Liver (tissue), 9 donors: ENCODE measurements around the gene SHB. TPM values are rescaled to one million over a fixed set of nuclear protein-coding genes. Genes with fewer than 3 reads are reported as not detected.

Experiments used
- DNase-seq: peaks from one replicate; pipeline ENCODE4 v3.0.0-alpha.2; 2017; ENCODE audit warnings: low spot score
- H3K27ac ChIP-seq, 2 donors: one replicate each; pipeline ENCODE4 v1.7.0; 2013; ENCODE audit warnings: inconsistent platforms in 2 of 2, low read length in 2 of 2, control low read depth in 1 of 2, low read depth in 1 of 2, mild to moderate bottlenecking in 1 of 2
- H3K27me3 ChIP-seq, 4 donors: one replicate each; pipeline versions ENCODE4 v1.6.1 to v1.7.0; 2013; ENCODE audit warnings: low read length in 3 of 4, inconsistent platforms in 1 of 4, mild to moderate bottlenecking in 1 of 4, moderate library complexity in 1 of 4; ENCODE audit not compliant: control insufficient read depth in 4 of 4, insufficient read depth in 4 of 4
- H3K36me3 ChIP-seq, 4 donors: one replicate each; pipeline versions ENCODE4 v1.6.1 to v1.7.0; 2013; ENCODE audit warnings: low read length in 3 of 4, mild to moderate bottlenecking in 3 of 4, low read depth in 1 of 4, moderate library complexity in 1 of 4; ENCODE audit not compliant: control insufficient read depth in 4 of 4, insufficient read depth in 3 of 4
- H3K4me1 ChIP-seq, 4 donors: one replicate each; pipeline versions ENCODE4 v1.6.1 to v1.7.0; 2013; ENCODE audit warnings: low read length in 3 of 4, mild to moderate bottlenecking in 3 of 4, moderate library complexity in 1 of 4; ENCODE audit not compliant: control insufficient read depth in 4 of 4, insufficient read depth in 4 of 4
- H3K4me3 ChIP-seq, 3 donors: one replicate each; pipeline versions ENCODE4 v1.6.1 to v1.7.0; 2013; ENCODE audit warnings: low read length in 3 of 3, control low read depth in 1 of 3, low read depth in 1 of 3, mild to moderate bottlenecking in 1 of 3
- H3K9ac ChIP-seq, 2 donors: one replicate each; pipeline ENCODE4 v1.7.0; 2013; ENCODE audit warnings: low read length in 2 of 2, mild to moderate bottlenecking in 2 of 2, moderate library complexity in 2 of 2, control low read depth in 1 of 2, low read depth in 1 of 2
- H3K9me3 ChIP-seq, 4 donors: one replicate each; pipeline versions ENCODE4 v1.6.1 to v1.7.0; 2013; ENCODE audit warnings: low read length in 3 of 4; ENCODE audit not compliant: control insufficient read depth in 4 of 4
- ATF3 ChIP-seq: IDR thresholded peaks from 2 replicates; pipeline ENCODE4 v1.6.1; 2016; ENCODE audit warnings: antibody characterized with exemption
- CTCF ChIP-seq: fragments of 150-350 bp; IDR thresholded peaks from 2 replicates; pipeline ENCODE4 v1.5.1; 2017; ENCODE audit warnings: improper control_type of control experiment, low read depth, low read length; ENCODE audit not compliant: missing input control
- EGR1 ChIP-seq, 2 donors: IDR thresholded peaks; 2 replicates each; pipeline ENCODE4 v1.6.1; 2016 to 2018; ENCODE audit warnings: antibody characterized with exemption in 2 of 2, low read depth in 2 of 2
- FOXA1 ChIP-seq: IDR thresholded peaks from 2 replicates; pipeline ENCODE4 v1.6.1; 2016; ENCODE audit warnings: antibody characterized with exemption
- GABPA ChIP-seq, 2 donors: IDR thresholded peaks in 1 of 2; conservative IDR thresholded peaks in 1 of 2; 2 replicates each; pipeline ENCODE4 v1.6.1; 2016; ENCODE audit warnings: antibody characterized with exemption in 2 of 2, mild to moderate bottlenecking in 1 of 2, moderate library complexity in 1 of 2
- HNF4A ChIP-seq, 2 donors: conservative IDR thresholded peaks; 2 replicates each; pipeline ENCODE4 v1.6.1; 2016; ENCODE audit warnings: antibody characterized with exemption in 2 of 2, mild to moderate bottlenecking in 2 of 2
- HNF4G ChIP-seq: IDR thresholded peaks from 2 replicates; pipeline ENCODE4 v1.6.1; 2016; ENCODE audit warnings: antibody characterized with exemption
- JUND ChIP-seq, 2 donors: IDR thresholded peaks; 2 replicates each; pipeline ENCODE4 v1.6.1; 2016; ENCODE audit warnings: antibody characterized with exemption in 2 of 2
- MAX ChIP-seq: IDR thresholded peaks from 2 replicates; pipeline ENCODE4 v1.6.1; 2016; ENCODE audit warnings: antibody characterized with exemption
- NR2F2 ChIP-seq: IDR thresholded peaks from 2 replicates; pipeline ENCODE4 v1.6.1; 2016; ENCODE audit warnings: antibody characterized with exemption
- RAD21 ChIP-seq, 2 donors: IDR thresholded peaks; 2 replicates each; pipeline ENCODE4 v1.6.1; 2016; ENCODE audit warnings: antibody characterized with exemption in 2 of 2, mild to moderate bottlenecking in 2 of 2
- RXRA ChIP-seq, 2 donors: IDR thresholded peaks; 2 replicates each; pipeline ENCODE4 v1.6.1; 2017 to 2018; ENCODE audit warnings: antibody characterized with exemption in 2 of 2, mild to moderate bottlenecking in 1 of 2
- SP1 ChIP-seq: IDR thresholded peaks from 2 replicates; pipeline ENCODE4 v1.6.1; 2018; ENCODE audit warnings: antibody characterized with exemption, mild to moderate bottlenecking
- YY1 ChIP-seq: IDR thresholded peaks from 2 replicates; pipeline ENCODE4 v1.6.1; 2016; ENCODE audit warnings: antibody characterized with exemption, mild to moderate bottlenecking
- ZBTB33 ChIP-seq: IDR thresholded peaks from 2 replicates; pipeline ENCODE4 v1.6.1; 2016; ENCODE audit warnings: antibody characterized with exemption
- WGBS: extraction: QIAGEN DNeasy Blood & Tissue Kit; methylation state at CpG from one replicate; pipeline ENCODE4 v1.1.7; 2013; 5-methylcytosine and 5-hydroxymethylcytosine counted together
- polyA plus RNA-seq, 2 donors: library from polyadenylated mRNA; stranded (reverse) in 1 of 2; unstranded in 1 of 2; fragments of 200-250 nt in 1 of 2; fragments of >200 nt in 1 of 2; fragmentation: Nextera tagmentation in 1 of 2; extraction: Ambion mirVana in 1 of 2; gene quantifications; one replicate each; pipeline versions ENCODE4 v1.2.1 to v1.2.3, GENCODE V29; 2013 to 2015
- total RNA-seq, 2 donors: library from RNA; depleted of rRNA; stranded (reverse); fragments of >200 nt; gene quantifications; one replicate each; pipeline ENCODE4 v1.2.3, GENCODE V29; 2014
- TF ChIP-seq, protein P1 (sequence below): IDR thresholded peaks from 2 replicates; pipeline ENCODE4 v1.6.1; 2016; ENCODE audit warnings: antibody characterized with exemption, mild to moderate bottlenecking
- donor health status: healthy.
- donor health status: healthy.
- donor health status: healthy.
- donor health status: healthy.
- donor health status: healthy.

Gene SHB
- total and polyA plus RNA-seq, 4 donors, result 3.4 to 17.3 (median 7.0) TPM

DNA sequence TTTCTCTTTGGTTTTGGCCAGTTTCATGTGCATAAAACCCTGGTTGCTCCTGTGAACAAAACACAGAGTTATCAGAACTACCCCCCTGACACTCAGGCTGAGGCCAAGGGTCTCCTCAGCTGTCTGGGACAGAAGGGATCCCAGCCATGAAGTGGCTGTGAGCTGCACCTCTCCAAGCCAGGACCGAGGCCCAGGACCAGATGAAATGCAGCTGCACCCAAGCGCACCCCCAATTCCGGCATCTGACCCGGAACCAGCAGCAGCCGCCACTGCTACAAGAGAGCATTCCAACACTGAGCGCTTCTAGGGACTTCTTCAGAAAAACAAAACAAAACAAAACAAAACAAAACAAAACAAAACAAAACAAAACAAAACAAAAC, 149.1 kb downstream of the SHB start:
- no peaks in the 10 kb centered on the region for H3K27me3 ChIP-seq
- H3K4me3 ChIP-seq, result no peak overlapping the region
- no peaks in the 10 kb centered on the region for H3K9me3 ChIP-seq
- DNase-seq, result no peak
- TF ChIP-seq CTCF, result no peak
- no peak for TF ChIP-seq NR2F2
- no peak for TF ChIP-seq SP1
- no peak for TF ChIP-seq GABPA (IDR thresholded peaks at IDR 0.05 in 1 of 2, conservative IDR thresholded peaks at IDR 0.05 in 1 of 2)
- TF ChIP-seq JUND (IDR thresholded peaks at IDR 0.05), result no peak
- no peak for TF ChIP-seq RAD21 (IDR thresholded peaks at IDR 0.05)
- TF ChIP-seq, protein P1, sequence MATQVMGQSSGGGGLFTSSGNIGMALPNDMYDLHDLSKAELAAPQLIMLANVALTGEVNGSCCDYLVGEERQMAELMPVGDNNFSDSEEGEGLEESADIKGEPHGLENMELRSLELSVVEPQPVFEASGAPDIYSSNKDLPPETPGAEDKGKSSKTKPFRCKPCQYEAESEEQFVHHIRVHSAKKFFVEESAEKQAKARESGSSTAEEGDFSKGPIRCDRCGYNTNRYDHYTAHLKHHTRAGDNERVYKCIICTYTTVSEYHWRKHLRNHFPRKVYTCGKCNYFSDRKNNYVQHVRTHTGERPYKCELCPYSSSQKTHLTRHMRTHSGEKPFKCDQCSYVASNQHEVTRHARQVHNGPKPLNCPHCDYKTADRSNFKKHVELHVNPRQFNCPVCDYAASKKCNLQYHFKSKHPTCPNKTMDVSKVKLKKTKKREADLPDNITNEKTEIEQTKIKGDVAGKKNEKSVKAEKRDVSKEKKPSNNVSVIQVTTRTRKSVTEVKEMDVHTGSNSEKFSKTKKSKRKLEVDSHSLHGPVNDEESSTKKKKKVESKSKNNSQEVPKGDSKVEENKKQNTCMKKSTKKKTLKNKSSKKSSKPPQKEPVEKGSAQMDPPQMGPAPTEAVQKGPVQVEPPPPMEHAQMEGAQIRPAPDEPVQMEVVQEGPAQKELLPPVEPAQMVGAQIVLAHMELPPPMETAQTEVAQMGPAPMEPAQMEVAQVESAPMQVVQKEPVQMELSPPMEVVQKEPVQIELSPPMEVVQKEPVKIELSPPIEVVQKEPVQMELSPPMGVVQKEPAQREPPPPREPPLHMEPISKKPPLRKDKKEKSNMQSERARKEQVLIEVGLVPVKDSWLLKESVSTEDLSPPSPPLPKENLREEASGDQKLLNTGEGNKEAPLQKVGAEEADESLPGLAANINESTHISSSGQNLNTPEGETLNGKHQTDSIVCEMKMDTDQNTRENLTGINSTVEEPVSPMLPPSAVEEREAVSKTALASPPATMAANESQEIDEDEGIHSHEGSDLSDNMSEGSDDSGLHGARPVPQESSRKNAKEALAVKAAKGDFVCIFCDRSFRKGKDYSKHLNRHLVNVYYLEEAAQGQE, result no peak
- no peak for TF ChIP-seq HNF4A (conservative IDR thresholded peaks at IDR 0.05)
- TF ChIP-seq ATF3, result no peak
- no peak for TF ChIP-seq EGR1 (IDR thresholded peaks at IDR 0.05; ENCODE audit: low read depth in 2 of 2)
- no peak for TF ChIP-seq ZBTB33
- no peak for TF ChIP-seq MAX
- no peak for TF ChIP-seq HNF4G
- no peak for TF ChIP-seq FOXA1
- TF ChIP-seq YY1, result no peak
- no peak for TF ChIP-seq RXRA (IDR thresholded peaks at IDR 0.05)
- no peak overlapping the region for H3K9ac ChIP-seq
- no peak overlapping the region for H3K27ac ChIP-seq
- 89% methylated on average over 6 of the region's 6 CpGs for WGBS
- peaks cover 0 to 29% (median 12%) of the 10 kb centered on the region in 4 donors for H3K36me3 ChIP-seq
- H3K4me1 ChIP-seq, result peaks cover 0 to 6% (median 2%) of the 10 kb centered on the region in 4 donors
